ENCODE measurements around the gene CACNB3. TPM values are rescaled to one million over a fixed set of nuclear protein-coding genes. Genes with fewer than 3 reads are reported as not detected.

CACNB3 gene
- total and polyA plus RNA-seq, 9 of the 15 experiments (the other 6 are each of a cell fraction or from before 2014, with no cell fraction given), result 0.24 to 2.0 (median 1.5) TPM

- TF ChIP-seq SAFB2 (IDR thresholded peaks at IDR 0.05; ENCODE audit: borderline replicate concordance, low read depth, low read length, severe bottlenecking), result no peak
- no peak for TF ChIP-seq CHD7 (IDR thresholded peaks at IDR 0.05; ENCODE audit: low read depth, low read length)
- TF ChIP-seq HNRNPUL1 (IDR thresholded peaks at IDR 0.05; ENCODE audit: low read length), result no peak
- TF ChIP-seq CHCHD3 (CRISPR knock-in tag; IDR thresholded peaks at IDR 0.05), result no peak
- TF ChIP-seq ZFP91 (CRISPR knock-in tag; IDR thresholded peaks at IDR 0.05), result no peak
- no peak; the same call in 1 of the 2 replicates for TF ChIP-seq BHLHE40 (IDR thresholded peaks at IDR 0.05; ENCODE audit: low read length)
- TF ChIP-seq CBX1 (IDR thresholded peaks at IDR 0.05; ENCODE audit: low read depth), result peak; percentile 20
- TF ChIP-seq THRB (CRISPR knock-in tag; conservative IDR thresholded peaks at IDR 0.05), result 0 out of 2 replicates have a peak, but pooled peaks have one; percentile 21
These were observed 33.8 kb downstream of the CACNB3 start, which contains the start of gene DDX23 (continued) for GRCh38 chr12:48851883-48852733.
